GM12801 (cell line): ENCODE results near the gene KLK6.

ENCODE experiments used
- CTCF ChIP-seq: IDR thresholded peaks from one replicate; pipeline ENCODE4 v1.5.1; 2011; ENCODE audit warnings: control low read depth; ENCODE audit not compliant: insufficient read length; ENCODE audit errors: extremely low read depth

Gene KLK6

DNA sequence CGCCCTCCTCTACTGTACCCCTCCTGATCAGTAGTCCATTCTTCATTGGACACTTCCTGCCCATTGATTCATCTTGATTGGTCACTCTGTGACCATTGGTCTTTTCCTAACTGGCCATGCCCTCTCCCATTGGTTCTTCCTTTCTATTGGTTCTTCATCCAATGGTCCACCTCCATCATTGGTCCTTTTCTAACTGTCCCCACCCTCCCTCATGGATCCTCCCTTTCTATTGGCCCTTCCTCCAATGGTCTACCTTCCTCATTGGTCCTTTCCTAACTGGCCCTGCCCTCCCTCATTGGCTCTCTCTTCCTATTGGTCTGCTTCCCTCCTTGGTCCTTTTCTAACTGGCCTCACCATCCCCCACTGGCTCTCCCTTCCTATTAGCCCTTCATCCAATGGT, 7.1 kb downstream of the KLK6 start:
- TF ChIP-seq CTCF, result no peak

DNA sequence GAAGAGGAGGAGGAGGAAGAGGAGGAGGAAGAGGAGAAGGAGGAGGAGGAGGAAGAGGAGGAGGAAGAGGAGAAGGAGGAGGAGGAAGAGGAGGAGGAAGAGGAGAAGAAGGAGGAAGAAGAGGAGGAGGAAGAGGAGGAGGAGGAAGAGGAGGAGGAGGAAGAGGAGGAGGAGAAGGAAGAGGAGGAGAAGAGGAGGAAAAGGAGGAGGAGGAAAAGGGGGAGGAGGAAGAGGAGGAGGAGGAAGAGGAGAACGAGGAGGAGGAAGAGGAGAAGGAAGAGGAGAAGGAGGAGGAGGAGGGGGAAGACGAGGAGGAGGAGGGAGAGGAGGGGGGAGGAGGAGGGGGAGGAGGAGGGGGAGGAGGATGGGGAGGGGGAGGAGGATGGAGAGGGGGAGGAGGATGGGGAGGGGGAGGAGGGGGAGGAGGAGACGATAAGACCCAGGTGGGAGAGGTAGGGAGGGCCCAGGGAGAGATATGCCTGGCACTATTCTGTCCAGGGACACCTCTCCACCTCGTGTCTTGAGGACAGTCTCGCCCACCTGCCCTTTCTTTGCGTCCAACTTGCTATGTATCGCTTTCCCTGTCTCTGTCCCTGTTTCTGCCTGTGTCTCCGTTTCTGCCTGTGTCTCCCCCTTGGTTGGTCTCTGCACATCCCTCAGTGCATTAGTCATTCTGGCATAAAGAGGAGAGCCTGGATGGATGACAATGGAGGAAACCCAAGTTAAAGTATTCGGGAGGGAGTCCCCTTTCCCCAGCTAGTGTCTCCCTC, 9.5 kb downstream of the KLK6 start:
- TF ChIP-seq CTCF, result no peak

DNA sequence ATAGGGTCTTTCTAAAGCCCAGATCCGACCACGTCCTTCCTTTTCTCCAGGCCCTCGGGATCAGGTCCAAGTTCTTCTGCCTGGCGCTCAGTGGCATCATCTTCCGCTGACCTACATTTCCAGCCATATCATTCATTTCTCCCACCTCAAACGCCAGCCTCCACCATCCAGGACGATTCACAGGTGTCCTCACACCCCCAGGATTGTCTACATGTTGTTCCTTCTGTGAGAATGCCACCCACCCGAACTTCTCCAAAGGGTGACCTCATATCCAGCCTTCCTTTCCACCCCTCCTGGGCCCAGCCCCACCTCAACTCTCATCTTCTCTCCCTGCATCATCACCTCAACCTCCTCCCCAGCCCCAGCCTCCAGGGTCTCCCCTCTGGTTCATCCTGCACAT, 11.8 kb downstream of the KLK6 start:
- TF ChIP-seq CTCF, result no peak

DNA sequence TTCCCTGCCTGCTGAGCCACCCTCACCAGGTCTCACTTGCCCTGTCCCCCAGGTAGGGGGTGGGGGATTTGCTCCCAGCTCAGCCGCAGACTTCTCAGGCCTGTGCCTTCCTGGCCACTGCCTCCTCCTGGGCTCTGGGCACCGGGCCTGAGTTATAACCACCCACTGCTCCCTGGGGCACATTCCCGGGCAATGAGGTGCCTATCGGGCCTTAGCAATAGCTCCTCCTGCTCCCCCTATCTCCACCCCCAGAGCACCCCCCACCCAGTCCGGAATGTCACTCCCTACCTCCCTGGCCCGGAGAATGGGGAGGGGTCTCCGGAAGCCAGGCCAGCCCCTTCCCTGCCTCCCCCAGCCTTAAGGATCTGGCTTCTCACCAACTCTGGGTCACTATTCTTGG, 16.5 kb downstream of the KLK6 start, which contains the start of gene KLK5:
KLK5 (minus strand) TSS at position 129 of the 400 bp plus-strand sequence. CDS start 381 bp downstream, outside the sequence.
- TF ChIP-seq CTCF, result no peak

- no peak for TF ChIP-seq CTCF
These were observed 19.5 kb downstream of the KLK6 start for GRCh38 chr19:50949861-50950260.

GRCh38 chr19:50947123-50947522, 22.3 kb downstream of the KLK6 start:
- no peak for TF ChIP-seq CTCF

GRCh38 chr19:50944795-50945194, 24.6 kb downstream of the KLK6 start:
- TF ChIP-seq CTCF, result no peak
